Measurements from ENCODE around the gene MAGOH. TPM values are rescaled to one million over a fixed set of nuclear protein-coding genes. Genes with fewer than 3 reads are reported as not detected.
A peak's percentile ranks its signal among the peaks of the same experiment; 100 is the strongest.

The MAGOH gene
- total and polyA plus RNA-seq, 9 of the 15 experiments (the other 6 are each of a cell fraction or from before 2014, with no cell fraction given) = 102 to 342 (median 135) TPM

- no peak for TF ChIP-seq CEBPZ (IDR thresholded peaks at IDR 0.05; ENCODE audit: borderline replicate concordance, low read depth, low read length)
- no peak for TF ChIP-seq SREBF1 (IDR thresholded peaks at IDR 0.05; ENCODE audit: borderline replicate concordance, low read depth, low read length)
- TF ChIP-seq ELF2 (CRISPR knock-in tag; IDR thresholded peaks at IDR 0.05) = no peak
- TF ChIP-seq ZNF586 (CRISPR knock-in tag; conservative IDR thresholded peaks at IDR 0.05) = no peak
- no peak for TF ChIP-seq RB1 (IDR thresholded peaks at IDR 0.05; ENCODE audit: low read depth)
Measured at GRCh38 chr1:53274026-53274425, 35.7 kb upstream of the MAGOH start (continued).

- Histone ChIP-seq H2AFZ (ENCODE audit: low read depth, low read length) (no peak overlapping the region), H3K9ac (ENCODE audit: insufficient read depth in 1 of 2, low read depth in 2 of 2, low read length in 2 of 2) (no peak overlapping the region), H3K4me3 (no peak overlapping the region), H3K4me2 (ENCODE audit: insufficient read depth, low read length) (no peak overlapping the region), H3K27me3 (ENCODE audit: control insufficient read depth in 2 of 2, insufficient read depth in 2 of 2, low read length in 2 of 2) (no peaks in the 10 kb centered on the region), H3K36me3 (ENCODE audit: control insufficient read depth, insufficient read depth, low read length) (peaks cover 91% of the 10 kb centered on the region; the same call in 2 of the 3 replicates), H3K4me1 (replicated peaks in 1 of 2; ENCODE audit: control insufficient read depth in 2 of 2, insufficient read depth in 2 of 2, low read length in 2 of 2) (peaks cover 6% of the 10 kb centered on the region in 2 experiments; a peak in 2 of 5 replicates), H3K27ac (ENCODE audit: extremely low read depth, low read depth, low read length) (no peak overlapping the region), H4K20me1 (replicated peaks; ENCODE audit: control insufficient read depth, insufficient read depth, low read length) (0 out of 2 replicates have a peak, but pooled peaks cover 10% of the 10 kb centered on the region), H3K79me2 (ENCODE audit: control insufficient read depth, insufficient read depth, low read length) (no peaks in the 10 kb centered on the region), H3K9me3 (replicated peaks; ENCODE audit: control insufficient read depth, insufficient read depth, low read depth, low read length) (no peaks in the 10 kb centered on the region), H3K9me1 (ENCODE audit: control insufficient read depth, insufficient read depth, low read length) (peaks cover 3% of the 10 kb centered on the region)
- TF ChIP-seq SPI1 (IDR thresholded peaks at IDR 0.05; ENCODE audit: borderline replicate concordance, low read depth, low read length) = no peak
- TF ChIP-seq NFE2 (IDR thresholded peaks at IDR 0.05; ENCODE audit: low read depth) = peak; percentile 28; the same call in 1 of the 2 replicates
- TF ChIP-seq CTBP1 (IDR thresholded peaks at IDR 0.05; ENCODE audit: borderline replicate concordance) = peak; percentile 40; the same call in 1 of the 2 replicates
- ATAC-seq (no peak), FAIRE-seq (peak; percentile 35), DNase-seq (ENCODE audit: extremely low read depth in 1 of 4, low spot score in 3 of 4) (no peak)
- in situ Hi-C loops (cut with MboI) = no loop called here
- 59% methylated on average over 2 of the region's 2 CpGs for WGBS (ENCODE audit: insufficient coverage, low coverage, missing lambda C conversion rate)
- BruUV-seq (replicated peaks) = no TSS peak
- intact Hi-C loops (cut with micrococcal nuclease) = no loop called here
- ChIA-PET CTCF (ENCODE audit: low intra/inter-chr PET ratio) (no interaction called here), POLR2A (interaction anchor here (0.8 to 1.2 kb wide), 3 partner anchors 10 to 118 kb away, joined by 3 read pairs; no protein-coding TSS in a partner anchor)
Measured at GRCh38 chr1:53273526-53273925, 35.2 kb upstream of the MAGOH start.

Measured in K562 (cell line).